K562 (cell line): ENCODE results near the gene TSR3.

Experiments
- MEF2A ChIP-seq: IDR thresholded peaks from 2 replicates; pipeline ENCODE4 v1.6.1; 2011; ENCODE audit warnings: low read depth, mild to moderate bottlenecking, low read length, moderate library complexity; ENCODE audit not compliant: control insufficient read depth
- NR3C1 ChIP-seq: sonication (generic); formaldehyde crosslinking; IDR thresholded peaks from 2 replicates; pipeline ENCODE4 v1.8.1; 2022; ENCODE audit warnings: missing genetic modification reagents
- POLR2A ChIP-seq: fragments of 450-650 bp; conservative IDR thresholded peaks from 2 replicates; pipeline ENCODE4 v1.6.1; 2016
- SREBF2 ChIP-seq: sonication (generic); formaldehyde crosslinking; IDR thresholded peaks from 2 replicates; pipeline ENCODE4 v1.4.0; 2020; ENCODE audit warnings: mild to moderate bottlenecking, missing genetic modification reagents
- TCFL5 ChIP-seq: fragments of 250-450 bp; sonication (Bioruptor Pico); conservative IDR thresholded peaks from 2 replicates; pipeline ENCODE4 v1.6.1; 2021; ENCODE audit warnings: mild to moderate bottlenecking, moderate library complexity, matching md5 sums
- ZNF121 ChIP-seq: sonication (generic); formaldehyde crosslinking; conservative IDR thresholded peaks from 2 replicates; pipeline ENCODE4 v1.8.0; 2022; ENCODE audit warnings: missing genetic modification reagents
- ZNF436 ChIP-seq: fragments of 250-450, 450-650 bp; sonication (Bioruptor Pico); formaldehyde crosslinking; IDR thresholded peaks from 2 replicates; pipeline ENCODE4 v1.7.0; 2020; ENCODE audit warnings: mild to moderate bottlenecking
- TF ChIP-seq, protein P1 (sequence below): IDR thresholded peaks from 2 replicates; pipeline ENCODE4 v1.6.1; 2012; ENCODE audit warnings: low read depth, low read length, improper control_type of control experiment, borderline replicate concordance

DNA sequence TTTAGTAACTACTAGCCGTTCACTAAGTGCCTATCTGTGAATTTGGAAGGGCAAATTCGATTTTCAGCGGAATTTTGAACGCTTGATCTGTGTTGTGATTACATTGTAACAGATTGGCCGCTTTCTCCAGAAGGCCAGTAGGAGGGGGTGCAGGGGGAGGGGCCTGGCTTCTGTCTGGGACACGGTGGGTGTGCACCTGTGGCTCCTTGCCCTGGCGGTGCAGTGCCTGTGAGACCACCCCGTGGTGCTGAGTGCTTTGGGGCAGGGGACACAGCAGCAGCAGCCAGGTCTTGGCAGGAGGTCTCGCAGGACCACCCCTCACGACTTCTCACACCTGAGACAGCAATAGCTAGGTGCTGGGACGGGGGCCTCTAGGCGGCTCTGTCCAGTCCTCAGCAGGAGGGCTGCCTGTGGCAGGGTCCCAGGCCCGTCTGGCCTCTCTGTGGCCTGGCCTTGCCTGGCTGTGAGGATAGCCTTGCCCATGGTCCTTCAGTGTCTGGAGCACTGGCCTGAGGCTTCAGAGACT is 40.4 kb downstream of the TSR3 start:
- TF ChIP-seq SREBF2 (no peak), ZNF436 (CRISPR knock-in tag) (no peak), TCFL5 (CRISPR knock-in tag) (no peak), POLR2A (no peak), MEF2A (no peak), NR3C1 (no peak), ZNF121 (CRISPR knock-in tag) (no peak)
- TF ChIP-seq, protein P1, sequence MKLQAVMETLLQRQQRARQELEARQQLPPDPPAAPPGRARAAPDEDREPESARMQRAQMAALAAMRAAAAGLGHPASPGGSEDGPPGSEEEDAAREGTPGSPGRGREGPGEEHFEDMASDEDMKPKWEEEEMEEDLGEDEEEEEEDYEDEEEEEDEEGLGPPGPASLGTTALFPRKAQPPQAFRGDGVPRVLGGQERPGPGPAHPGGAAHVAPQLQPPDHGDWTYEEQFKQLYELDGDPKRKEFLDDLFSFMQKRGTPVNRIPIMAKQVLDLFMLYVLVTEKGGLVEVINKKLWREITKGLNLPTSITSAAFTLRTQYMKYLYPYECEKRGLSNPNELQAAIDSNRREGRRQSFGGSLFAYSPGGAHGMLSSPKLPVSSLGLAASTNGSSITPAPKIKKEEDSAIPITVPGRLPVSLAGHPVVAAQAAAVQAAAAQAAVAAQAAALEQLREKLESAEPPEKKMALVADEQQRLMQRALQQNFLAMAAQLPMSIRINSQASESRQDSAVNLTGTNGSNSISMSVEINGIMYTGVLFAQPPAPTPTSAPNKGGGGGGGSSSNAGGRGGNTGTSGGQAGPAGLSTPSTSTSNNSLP, result no peak
